Neural cell (in vitro differentiated cells): ENCODE measurements around the gene ST7L.

ENCODE experiments used
- CTCF ChIP-seq: fragments of 450-650 bp; IDR thresholded peaks from 2 replicates; pipeline ENCODE4 v1.5.1; 2014; ENCODE audit warnings: antibody characterized with exemption, mild to moderate bottlenecking, moderate library complexity; ENCODE audit not compliant: poor library complexity, severe bottlenecking
- EP300 ChIP-seq: fragments of 450-650 bp; conservative IDR thresholded peaks from 2 replicates; pipeline ENCODE4 v1.6.1; 2014; ENCODE audit warnings: antibody characterized with exemption, mild to moderate bottlenecking, moderate library complexity; ENCODE audit not compliant: poor library complexity, severe bottlenecking
- POLR2AphosphoS5 ChIP-seq: IDR thresholded peaks from 2 replicates; pipeline ENCODE4 v1.6.1; 2012
- TAF1 ChIP-seq: IDR thresholded peaks from 2 replicates; pipeline ENCODE4 v1.6.1; 2012; ENCODE audit warnings: low read depth

GRCh38 chr1:112507336-112507735 lies 111.6 kb downstream of the ST7L start:
- no peak for TF ChIP-seq TAF1
- TF ChIP-seq CTCF: no peak
- no peak for TF ChIP-seq EP300
- TF ChIP-seq POLR2AphosphoS5: no peak
